NCI-H510A treated with DMSO at 0.1 percent for 48 hours (cell line): ENCODE measurements around the gene OPA1.
"Not testable (repeated sequence)": the region's sequence is repeated elsewhere in the genome, so short reads cannot be mapped to it uniquely, and the experiment has no call there.

Source experiments
- DNase-seq: peaks from one replicate; lab custom pipeline; 2025; lab: John Stamatoyannopoulos, UW

The OPA1 gene

GRCh38 chr3:193590088-193590856 is 2.7 kb upstream of the OPA1 start:
- DNase-seq = no peak

- no peak for DNase-seq
These were observed 641 bp downstream of the OPA1 start for GRCh38 chr3:193593668-193594030.

GRCh38 chr3:193594946-193595689 is 2.1 kb downstream of the OPA1 start:
- DNase-seq = no peak

- no peak for DNase-seq
These were observed 3.0 kb downstream of the OPA1 start for GRCh38 chr3:193595939-193596487.

GRCh38 chr3:193598202-193598601 is 5.2 kb downstream of the OPA1 start:
- DNase-seq = no peak

GRCh38 chr3:193599393-193599792 is 6.4 kb downstream of the OPA1 start:
- DNase-seq = no peak

- DNase-seq = peak; percentile 43
These were observed 12.9 kb downstream of the OPA1 start for GRCh38 chr3:193605876-193606275.

- DNase-seq = not testable (repeated sequence)
These were observed 13.9 kb downstream of the OPA1 start for GRCh38 chr3:193606892-193607291.

GRCh38 chr3:193610516-193610915 is 17.5 kb downstream of the OPA1 start:
- not testable (repeated sequence) for DNase-seq

GRCh38 chr3:193614430-193614829 is 21.4 kb downstream of the OPA1 start:
- DNase-seq = no peak

- no peak for DNase-seq
These were observed 24.6 kb downstream of the OPA1 start for GRCh38 chr3:193617628-193618027.

- no peak for DNase-seq
These were observed 27.0 kb downstream of the OPA1 start for GRCh38 chr3:193620057-193620456.

- DNase-seq = no peak
These were observed 27.6 kb downstream of the OPA1 start for GRCh38 chr3:193620650-193621049.

GRCh38 chr3:193621127-193621526 is 28.1 kb downstream of the OPA1 start:
- no peak for DNase-seq

GRCh38 chr3:193630005-193630404 is 37.0 kb downstream of the OPA1 start:
- no peak for DNase-seq

- DNase-seq = no peak
These were observed 44.8 kb downstream of the OPA1 start for GRCh38 chr3:193637831-193638230.

- DNase-seq = no peak
These were observed 45.8 kb downstream of the OPA1 start for GRCh38 chr3:193638833-193639232.

- no peak for DNase-seq
These were observed 47.2 kb downstream of the OPA1 start for GRCh38 chr3:193640165-193640715.

- no peak for DNase-seq
These were observed 47.9 kb downstream of the OPA1 start for GRCh38 chr3:193640728-193641439.

- DNase-seq = no peak
These were observed 48.4 kb downstream of the OPA1 start for GRCh38 chr3:193641440-193641775.

- no peak for DNase-seq
These were observed 52.8 kb downstream of the OPA1 start for GRCh38 chr3:193645806-193646205.

GRCh38 chr3:193648542-193649076 is 55.6 kb downstream of the OPA1 start:
- DNase-seq = no peak
